ENCODE results near the gene LEFTY1. TPM values are rescaled to one million over a fixed set of nuclear protein-coding genes. Genes with fewer than 3 reads are reported as not detected.

LEFTY1 gene
- total and polyA plus RNA-seq, 9 donors, result 0.39 to 0.91 (median 0.61) TPM

GRCh38 chr1:225928186-225929175 lies 39.5 kb upstream of the LEFTY1 start:
- no peaks in the 10 kb centered on the region for H3K27me3 ChIP-seq (ENCODE audit: control insufficient read depth, insufficient read depth, low read length)
- no peaks in the 10 kb centered on the region for H3K36me3 ChIP-seq (ENCODE audit: control insufficient read depth, insufficient read depth, low read length)
- 82% methylated on average over 11 of the region's 14 CpGs for WGBS (ENCODE audit: insufficient coverage)
- H3K4me1 ChIP-seq (ENCODE audit: control insufficient read depth, insufficient read depth, low read length), result peaks cover 4% of the 10 kb centered on the region
- H3K9me3 ChIP-seq (replicated peaks; ENCODE audit: control insufficient read depth, low read depth, low read length), result no peaks in the 10 kb centered on the region
- H3K27ac ChIP-seq (ENCODE audit: low read length), result no peak overlapping the region
- no peak for DNase-seq
- H3K4me3 ChIP-seq (ENCODE audit: low read length), result no peak overlapping the region

GRCh38 chr1:225926551-225927113 lies 37.7 kb upstream of the LEFTY1 start:
- Histone ChIP-seq H3K27ac (ENCODE audit: low read length) (no peak overlapping the region), H3K4me1 (ENCODE audit: control insufficient read depth, insufficient read depth, low read length) (peaks cover 15% of the 10 kb centered on the region), H3K36me3 (ENCODE audit: control insufficient read depth, insufficient read depth, low read length) (peaks cover 7% of the 10 kb centered on the region), H3K4me3 (ENCODE audit: low read length) (no peak overlapping the region), H3K27me3 (ENCODE audit: control insufficient read depth, insufficient read depth, low read length) (no peaks in the 10 kb centered on the region), H3K9me3 (replicated peaks; ENCODE audit: control insufficient read depth, low read depth, low read length) (no peaks in the 10 kb centered on the region)
- no peak for DNase-seq
- WGBS (ENCODE audit: insufficient coverage), result 40% methylated on average over 1 of the region's 3 CpGs

DNA sequence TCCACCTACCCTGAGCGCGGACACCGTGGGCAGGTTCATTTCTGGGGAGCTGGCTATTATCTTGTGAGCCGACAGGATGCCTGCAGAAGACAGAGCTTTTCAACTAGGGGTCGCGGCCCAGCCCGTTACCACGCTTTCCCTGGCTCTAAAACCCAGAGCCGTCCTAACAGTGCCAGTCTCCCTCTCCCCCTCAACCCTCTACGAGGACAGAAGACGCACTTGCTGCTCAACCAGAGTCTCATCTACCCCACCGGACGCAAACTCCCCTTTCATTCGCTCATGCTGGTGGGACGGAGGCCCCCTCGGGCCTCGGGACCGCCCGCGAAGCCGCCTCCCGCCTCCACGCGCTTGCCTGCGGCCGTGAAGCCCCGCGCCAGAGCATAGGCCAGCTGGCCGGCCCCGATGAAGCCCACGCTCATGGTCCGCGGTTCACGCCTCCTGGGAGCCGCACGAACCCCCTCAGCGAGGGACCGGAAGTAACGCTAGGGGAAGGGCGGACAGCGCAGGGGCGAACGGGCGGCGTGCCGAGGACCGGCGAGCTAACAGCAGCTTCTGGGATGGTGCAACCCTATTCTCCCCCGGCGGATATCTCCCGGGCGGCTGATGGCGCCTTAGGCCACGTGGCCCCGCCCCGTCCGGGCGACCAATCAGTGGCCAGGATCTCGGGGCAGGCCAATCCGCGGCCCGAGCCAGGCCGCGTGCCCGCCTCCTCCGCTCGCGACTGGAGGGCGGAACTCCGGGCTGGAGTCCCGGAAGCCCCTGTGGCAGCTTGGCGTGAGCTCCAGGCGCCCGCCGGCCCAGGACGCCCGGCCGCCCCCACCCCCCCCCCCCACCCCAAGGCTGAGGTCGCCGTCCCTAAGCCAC lies 35.0 kb upstream of the LEFTY1 start, which contains the start of gene PYCR2:
TSS of gene PYCR2 (minus strand) at position 559 of the 864 bp plus-strand sequence. CDS start at position 419, 140 bp downstream.
- Histone ChIP-seq H3K27me3 (ENCODE audit: control insufficient read depth, insufficient read depth, low read length) (no peaks in the 10 kb centered on the region), H3K36me3 (ENCODE audit: control insufficient read depth, insufficient read depth, low read length) (peaks cover 30% of the 10 kb centered on the region), H3K4me1 (ENCODE audit: control insufficient read depth, insufficient read depth, low read length) (peaks cover 15% of the 10 kb centered on the region), H3K4me3 (ENCODE audit: low read length) (peak within 1 kb of the TSS; percentile 83), H3K9me3 (replicated peaks; ENCODE audit: control insufficient read depth, low read depth, low read length) (no peaks in the 10 kb centered on the region), H3K27ac (ENCODE audit: low read length) (peak within 1 kb of the TSS; percentile 87)
- under 1% methylated on average over 62 of the region's 80 CpGs for WGBS (ENCODE audit: insufficient coverage)
- peak; percentile 97 for DNase-seq

DNA sequence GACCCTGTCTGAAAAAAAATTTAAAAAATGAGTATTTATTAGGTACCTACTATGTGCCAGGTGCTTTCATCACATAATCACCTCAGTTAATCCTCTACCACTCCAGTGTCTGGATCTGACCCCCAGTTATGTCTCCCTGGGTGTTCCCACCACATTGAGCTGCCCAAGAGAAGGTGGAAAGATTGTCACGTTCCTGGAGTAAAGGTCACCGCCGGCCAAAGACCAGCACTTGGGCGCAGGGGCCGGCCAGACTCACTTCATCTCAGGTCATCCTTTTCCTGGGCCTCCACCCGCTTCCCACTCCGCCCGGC lies 34.4 kb upstream of the LEFTY1 start:
- Histone ChIP-seq H3K27ac (ENCODE audit: low read length) (peak overlapping the region; percentile 87), H3K36me3 (ENCODE audit: control insufficient read depth, insufficient read depth, low read length) (peaks cover 35% of the 10 kb centered on the region), H3K4me3 (ENCODE audit: low read length) (peak overlapping the region; percentile 83), H3K27me3 (ENCODE audit: control insufficient read depth, insufficient read depth, low read length) (no peaks in the 10 kb centered on the region), H3K4me1 (ENCODE audit: control insufficient read depth, insufficient read depth, low read length) (peaks cover 15% of the 10 kb centered on the region), H3K9me3 (replicated peaks; ENCODE audit: control insufficient read depth, low read depth, low read length) (no peaks in the 10 kb centered on the region)
- WGBS (ENCODE audit: insufficient coverage), result 2% methylated on average over 5 of the region's 8 CpGs
- DNase-seq, result no peak

DNA sequence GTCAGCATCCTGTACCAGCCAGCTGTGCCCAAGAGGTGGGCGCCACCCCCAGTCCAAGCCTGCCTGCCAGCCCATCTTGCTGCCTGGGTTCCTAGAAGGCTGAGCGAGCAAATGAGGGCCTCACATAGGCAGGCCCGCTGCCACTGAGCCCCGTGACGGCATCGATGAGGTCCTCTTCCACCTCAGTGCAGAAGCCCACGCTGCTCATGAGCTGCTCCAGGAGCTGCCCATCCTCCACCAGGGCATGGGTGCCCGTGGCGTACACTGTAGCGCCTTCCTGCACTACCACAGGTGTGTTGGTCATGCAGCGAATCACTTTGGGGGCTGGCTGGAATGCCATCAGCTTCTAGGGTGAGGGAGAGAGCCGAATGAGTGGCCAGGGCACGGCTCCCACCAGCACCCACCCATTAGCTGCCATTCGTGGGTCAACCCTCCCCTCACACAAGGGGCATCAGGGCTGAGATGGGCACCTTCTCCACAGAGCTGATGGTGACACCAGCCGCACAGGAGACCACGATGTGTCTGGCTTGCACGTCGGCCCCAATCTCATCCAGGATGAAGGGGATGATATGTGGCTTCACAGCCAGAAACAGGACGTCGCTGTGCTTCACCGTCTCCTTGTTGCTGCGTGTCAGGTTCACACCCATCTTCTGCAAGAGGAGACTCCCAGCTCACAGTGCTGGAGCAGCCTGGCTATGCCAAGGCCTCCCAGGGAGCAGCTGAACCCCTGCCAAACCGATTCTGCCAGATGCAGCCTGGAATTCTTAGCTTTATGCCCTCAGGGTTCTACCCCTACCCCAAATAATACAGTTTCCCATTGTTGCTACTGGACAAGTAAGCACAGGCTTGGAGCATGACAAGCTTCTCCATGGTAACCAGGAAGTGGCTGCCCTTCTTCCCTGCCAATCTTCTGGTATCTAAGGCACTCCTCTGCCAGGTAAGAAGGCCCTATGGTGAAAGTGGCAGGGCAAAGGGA lies 33.1 kb upstream of the LEFTY1 start:
- no peak for DNase-seq
- Histone ChIP-seq H3K4me1 (ENCODE audit: control insufficient read depth, insufficient read depth, low read length) (peaks cover 15% of the 10 kb centered on the region), H3K4me3 (ENCODE audit: low read length) (no peak overlapping the region), H3K36me3 (ENCODE audit: control insufficient read depth, insufficient read depth, low read length) (peaks cover 40% of the 10 kb centered on the region), H3K9me3 (replicated peaks; ENCODE audit: control insufficient read depth, low read depth, low read length) (no peaks in the 10 kb centered on the region), H3K27me3 (ENCODE audit: control insufficient read depth, insufficient read depth, low read length) (no peaks in the 10 kb centered on the region), H3K27ac (ENCODE audit: low read length) (no peak overlapping the region)
- WGBS (ENCODE audit: insufficient coverage), result 91% methylated on average over 22 of the region's 23 CpGs

- Histone ChIP-seq H3K36me3 (ENCODE audit: control insufficient read depth, insufficient read depth, low read length) (peaks cover 58% of the 10 kb centered on the region), H3K27ac (ENCODE audit: low read length) (no peak overlapping the region), H3K9me3 (replicated peaks; ENCODE audit: control insufficient read depth, low read depth, low read length) (no peaks in the 10 kb centered on the region), H3K4me1 (ENCODE audit: control insufficient read depth, insufficient read depth, low read length) (peaks cover 15% of the 10 kb centered on the region), H3K4me3 (ENCODE audit: low read length) (no peak overlapping the region), H3K27me3 (ENCODE audit: control insufficient read depth, insufficient read depth, low read length) (no peaks in the 10 kb centered on the region)
- WGBS (ENCODE audit: insufficient coverage), result 23% methylated on average over 2 of the region's 5 CpGs
- DNase-seq, result peak; percentile 33
Measured at GRCh38 chr1:225919906-225920305, 31.0 kb upstream of the LEFTY1 start.

DNA sequence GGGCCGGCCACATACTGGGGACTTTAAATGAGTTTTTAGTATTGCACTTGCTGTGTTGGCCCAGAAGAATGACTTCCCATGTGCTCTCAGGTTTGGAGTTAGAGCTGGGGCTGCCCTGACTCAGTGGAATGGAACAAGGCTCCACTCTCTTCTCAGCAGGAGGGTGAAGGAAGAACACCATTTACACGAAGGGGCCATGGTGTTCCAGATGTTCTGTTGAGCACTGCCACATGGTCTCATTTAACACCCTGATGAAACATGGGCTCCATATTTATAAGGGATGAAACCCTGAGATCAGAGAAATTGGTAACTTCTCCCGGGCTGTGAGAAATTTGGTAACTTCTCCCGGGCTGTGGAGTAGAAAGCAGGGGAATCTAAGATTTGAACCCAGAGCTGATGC lies 29.3 kb upstream of the LEFTY1 start:
- no peaks in the 10 kb centered on the region for H3K27me3 ChIP-seq (ENCODE audit: control insufficient read depth, insufficient read depth, low read length)
- 80% methylated on average over 1 of the region's 4 CpGs for WGBS (ENCODE audit: insufficient coverage)
- H3K9me3 ChIP-seq (replicated peaks; ENCODE audit: control insufficient read depth, low read depth, low read length), result no peaks in the 10 kb centered on the region
- peaks cover 8% of the 10 kb centered on the region for H3K4me1 ChIP-seq (ENCODE audit: control insufficient read depth, insufficient read depth, low read length)
- H3K36me3 ChIP-seq (ENCODE audit: control insufficient read depth, insufficient read depth, low read length), result peaks cover 68% of the 10 kb centered on the region
- H3K27ac ChIP-seq (ENCODE audit: low read length), result no peak overlapping the region
- no peak overlapping the region for H3K4me3 ChIP-seq (ENCODE audit: low read length)
- DNase-seq, result no peak

DNA sequence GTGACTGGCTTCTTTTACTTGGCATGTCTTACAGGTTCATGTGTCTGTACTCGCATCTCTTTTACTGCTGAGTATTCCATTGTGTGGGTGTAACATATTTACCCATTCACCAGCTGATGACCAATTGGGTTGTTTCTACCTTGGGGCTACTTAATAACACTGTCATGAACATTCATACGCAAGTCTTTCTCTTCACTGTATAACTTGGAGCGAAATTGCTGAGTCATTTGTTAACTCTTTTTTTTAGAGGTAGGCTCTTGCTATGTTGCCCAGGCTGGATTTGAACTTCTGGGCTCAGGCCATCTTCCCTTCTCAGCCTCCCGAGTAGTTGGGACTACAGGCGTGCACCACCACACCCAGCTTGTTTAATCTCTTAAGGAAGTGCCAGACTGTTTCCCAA lies 28.6 kb upstream of the LEFTY1 start:
- Histone ChIP-seq H3K36me3 (ENCODE audit: control insufficient read depth, insufficient read depth, low read length) (peaks cover 68% of the 10 kb centered on the region), H3K27ac (ENCODE audit: low read length) (no peak overlapping the region), H3K27me3 (ENCODE audit: control insufficient read depth, insufficient read depth, low read length) (no peaks in the 10 kb centered on the region), H3K4me1 (ENCODE audit: control insufficient read depth, insufficient read depth, low read length) (peaks cover 1% of the 10 kb centered on the region), H3K4me3 (ENCODE audit: low read length) (no peak overlapping the region), H3K9me3 (replicated peaks; ENCODE audit: control insufficient read depth, low read depth, low read length) (no peaks in the 10 kb centered on the region)
- WGBS (ENCODE audit: insufficient coverage), result 95% methylated on average over 2 of the region's 5 CpGs
- DNase-seq, result no peak

- Histone ChIP-seq H3K36me3 (ENCODE audit: control insufficient read depth, insufficient read depth, low read length) (peaks cover 70% of the 10 kb centered on the region), H3K4me3 (ENCODE audit: low read length) (no peak overlapping the region), H3K27ac (ENCODE audit: low read length) (no peak overlapping the region), H3K4me1 (ENCODE audit: control insufficient read depth, insufficient read depth, low read length) (no peaks in the 10 kb centered on the region), H3K9me3 (replicated peaks; ENCODE audit: control insufficient read depth, low read depth, low read length) (no peaks in the 10 kb centered on the region), H3K27me3 (ENCODE audit: control insufficient read depth, insufficient read depth, low read length) (no peaks in the 10 kb centered on the region)
- no CpG with 5 or more reads among the region's 3 CpGs for WGBS (ENCODE audit: insufficient coverage)
- DNase-seq, result no peak
Measured at GRCh38 chr1:225917101-225917500, 28.2 kb upstream of the LEFTY1 start.

Data from muscle of leg (tissue), 11 donors.